ENCODE data around the gene TRAFD1. TPM values are rescaled to one million over a fixed set of nuclear protein-coding genes. Genes with fewer than 3 reads are reported as not detected.

Gene TRAFD1
- total and polyA plus RNA-seq, 2 donors (not counting 3 experiments of a cell fraction or from before 2014, with no cell fraction given), result 20.3 to 24.9 TPM

DNA sequence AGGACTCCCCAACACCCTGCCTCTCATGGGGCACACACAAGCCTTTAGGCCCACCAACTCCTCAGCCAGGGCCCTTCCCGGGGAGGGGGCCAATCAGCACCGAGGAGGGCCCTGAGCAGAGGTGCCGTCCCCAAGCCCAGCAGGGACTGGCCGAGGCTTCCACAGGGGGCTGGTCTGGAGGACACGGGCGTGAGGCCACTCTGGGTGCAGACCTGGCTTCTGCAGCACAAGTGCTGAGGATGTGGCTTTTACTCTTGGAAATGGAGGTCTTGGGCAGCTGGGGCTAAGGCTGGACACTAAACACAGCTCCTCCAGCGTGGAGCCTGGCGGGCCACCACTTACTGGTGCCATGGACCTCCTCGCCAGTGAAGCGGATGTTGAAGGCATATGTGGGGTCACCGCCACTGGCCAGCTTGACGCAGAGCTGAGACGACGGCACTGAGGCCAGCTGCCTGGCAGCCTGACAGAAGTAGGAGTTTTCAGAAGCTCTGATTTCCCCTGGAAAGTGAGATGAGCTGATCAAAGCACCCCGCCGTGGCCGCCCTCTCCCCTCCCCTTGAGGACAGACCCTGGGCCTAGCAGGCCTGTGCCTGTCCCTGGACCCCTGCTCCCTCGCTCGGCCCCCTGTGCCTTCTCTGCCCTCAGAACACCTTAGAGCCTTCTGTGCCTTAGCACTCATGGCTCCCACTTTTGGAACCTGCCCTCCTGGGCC is 44.0 kb downstream of the TRAFD1 start:
- CTCF ChIA-PET, result interaction anchor here (0.6 to 1.6 kb wide), 3 partner anchors 37 to 224 kb away, joined by 3 to 4 read pairs (median 3); no protein-coding TSS in a partner anchor
- no peaks in the 10 kb centered on the region for H4K20me1 ChIP-seq (replicated peaks; ENCODE audit: control insufficient read depth, extremely low read depth, insufficient read depth, low read length)
- H3K79me2 ChIP-seq (ENCODE audit: control insufficient read depth, insufficient read depth, low read length), result no peaks in the 10 kb centered on the region
- intact Hi-C loops (cut with micrococcal nuclease), result no loop called here
- H3K4me1 ChIP-seq (ENCODE audit: control insufficient read depth, extremely low read depth, insufficient read depth, low read length), result no peaks in the 10 kb centered on the region
- no peak for FAIRE-seq
- no peaks in the 10 kb centered on the region for H3K27me3 ChIP-seq (ENCODE audit: control insufficient read depth in 2 of 2, insufficient read depth in 2 of 2, low read length in 2 of 2)
- no peak overlapping the region for H3K4me2 ChIP-seq (ENCODE audit: insufficient read depth, low read length)
- no peaks in the 10 kb centered on the region for H3K9me1 ChIP-seq (replicated peaks; ENCODE audit: control insufficient read depth, extremely low read depth, insufficient read depth, low read length)
- dilution Hi-C loops (cut with MboI; ENCODE audit: extremely low pct_ligation_motif_present, low sequenced_read_pairs), result no loop called here
- no peaks in the 10 kb centered on the region for H3K9me3 ChIP-seq (replicated peaks; ENCODE audit: control insufficient read depth, insufficient read depth, low read length)
- H3K36me3 ChIP-seq (ENCODE audit: control insufficient read depth in 2 of 2, extremely low read depth in 1 of 2, insufficient read depth in 2 of 2, low read length in 2 of 2), result peaks cover 0 to 16% of the 10 kb centered on the region in 2 experiments
- no peak for TF ChIP-seq GATA2 (IDR thresholded peaks at IDR 0.05; ENCODE audit: insufficient read depth, insufficient read length, low read depth, low read length)
- TF ChIP-seq MAX (IDR thresholded peaks at IDR 0.05; ENCODE audit: insufficient read depth, insufficient read length), result no peak
- TF ChIP-seq FOS (IDR thresholded peaks at IDR 0.05; ENCODE audit: borderline replicate concordance, insufficient read depth, low read length), result no peak
- TF ChIP-seq, protein P1, sequence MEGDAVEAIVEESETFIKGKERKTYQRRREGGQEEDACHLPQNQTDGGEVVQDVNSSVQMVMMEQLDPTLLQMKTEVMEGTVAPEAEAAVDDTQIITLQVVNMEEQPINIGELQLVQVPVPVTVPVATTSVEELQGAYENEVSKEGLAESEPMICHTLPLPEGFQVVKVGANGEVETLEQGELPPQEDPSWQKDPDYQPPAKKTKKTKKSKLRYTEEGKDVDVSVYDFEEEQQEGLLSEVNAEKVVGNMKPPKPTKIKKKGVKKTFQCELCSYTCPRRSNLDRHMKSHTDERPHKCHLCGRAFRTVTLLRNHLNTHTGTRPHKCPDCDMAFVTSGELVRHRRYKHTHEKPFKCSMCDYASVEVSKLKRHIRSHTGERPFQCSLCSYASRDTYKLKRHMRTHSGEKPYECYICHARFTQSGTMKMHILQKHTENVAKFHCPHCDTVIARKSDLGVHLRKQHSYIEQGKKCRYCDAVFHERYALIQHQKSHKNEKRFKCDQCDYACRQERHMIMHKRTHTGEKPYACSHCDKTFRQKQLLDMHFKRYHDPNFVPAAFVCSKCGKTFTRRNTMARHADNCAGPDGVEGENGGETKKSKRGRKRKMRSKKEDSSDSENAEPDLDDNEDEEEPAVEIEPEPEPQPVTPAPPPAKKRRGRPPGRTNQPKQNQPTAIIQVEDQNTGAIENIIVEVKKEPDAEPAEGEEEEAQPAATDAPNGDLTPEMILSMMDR (IDR thresholded peaks at IDR 0.05; ENCODE audit: extremely low read depth in 1 of 2, insufficient read depth in 1 of 2, low read depth in 1 of 2, low read length in 2 of 2), result no peak
- TF ChIP-seq MYC (IDR thresholded peaks at IDR 0.05; ENCODE audit: low read depth, low read length), result no peak
- TF ChIP-seq POLR2AphosphoS5 (IDR thresholded peaks at IDR 0.05; ENCODE audit: insufficient read depth, low read depth, low read length), result no peak
- TF ChIP-seq EZH2 (IDR thresholded peaks at IDR 0.05; ENCODE audit: borderline replicate concordance, low read depth, low read length, severe bottlenecking), result no peak
- no peak for TF ChIP-seq POLR2A (IDR thresholded peaks at IDR 0.05; ENCODE audit: low read depth, low read length)
- TF ChIP-seq JUN (IDR thresholded peaks at IDR 0.05; ENCODE audit: borderline replicate concordance, insufficient read depth, insufficient read length, low read depth), result no peak
- DNase-seq (ENCODE audit: low read depth, low spot score), result no peak
- no peak overlapping the region for H2AFZ ChIP-seq (ENCODE audit: low read depth, low read length)
- H3K9ac ChIP-seq (replicated peaks; ENCODE audit: extremely low read depth, insufficient read depth, low read length), result no peak overlapping the region
- POLR2A ChIA-PET, result no interaction called here
- H3K4me3 ChIP-seq (replicated peaks in 1 of 3; ENCODE audit: insufficient read depth in 1 of 3, low read depth in 1 of 3, low read length in 3 of 3), result no peak overlapping the region
- no TSS peak for BruUV-seq (replicated peaks)
- H3K27ac ChIP-seq (ENCODE audit: insufficient read depth, low read depth, low read length), result no peak overlapping the region
